Heart left ventricle (tissue), 16 donors: ENCODE results near the gene C1orf122. TPM values are rescaled to one million over a fixed set of nuclear protein-coding genes. Genes with fewer than 3 reads are reported as not detected.

ENCODE experiments used
- ATAC-seq, 4 donors: fragments of 200-7000 bp; cut with Tn5 transposase; one replicate each; pipeline ENCODE4 v1.9.1; 2020 to 2022; ENCODE audit warnings: moderate library complexity in 4 of 4, mild to moderate bottlenecking in 3 of 4, moderate number of reproducible peaks in 1 of 4
- DNase-seq, 5 donors: peaks; one replicate each; pipeline ENCODE4 v3.0.0-alpha.2; 2020
- H3K27ac ChIP-seq, 12 donors: fragments of 200-600 bp; sonication (generic) in 4 of 12; one replicate each; pipeline versions ENCODE4 v1.5.0 to v1.8.0; 2016 to 2022; ENCODE audit warnings: mild to moderate bottlenecking in 2 of 12
- H3K27me3 ChIP-seq, 9 donors: fragments of 200-600 bp; sonication (generic) in 2 of 9; one replicate each; pipeline versions ENCODE4 v1.5.1 to v1.8.0; 2016 to 2022; ENCODE audit warnings: mild to moderate bottlenecking in 3 of 9
- H3K36me3 ChIP-seq, 9 donors: fragments of 200-600 bp; sonication (generic) in 2 of 9; one replicate each; pipeline versions ENCODE4 v1.5.0 to v1.8.0; 2018 to 2022; ENCODE audit warnings: mild to moderate bottlenecking in 2 of 9
- H3K4me1 ChIP-seq, 12 donors: fragments of 200-600 bp; sonication (generic) in 4 of 12; one replicate each; pipeline versions ENCODE4 v1.5.0 to v1.8.0; 2016 to 2022; ENCODE audit warnings: mild to moderate bottlenecking in 3 of 12
- H3K4me3 ChIP-seq, 12 donors: fragments of 200-600 bp; sonication (generic) in 4 of 12; one replicate each; pipeline versions ENCODE4 v1.5.0 to v1.8.0; 2017 to 2022; ENCODE audit warnings: mild to moderate bottlenecking in 9 of 12, moderate library complexity in 4 of 12
- H3K9me3 ChIP-seq, 12 donors: fragments of 200-600 bp; sonication (generic) in 4 of 12; one replicate each; pipeline versions ENCODE4 v1.5.0 to v1.8.0; 2016 to 2022; ENCODE audit warnings: mild to moderate bottlenecking in 1 of 12
- POLR2A ChIP-seq, 2 donors: fragments of 450-650 bp; IDR thresholded peaks; one replicate each; pipeline ENCODE4 v1.6.1; 2017; ENCODE audit warnings: antibody characterized with exemption in 2 of 2, mild to moderate bottlenecking in 2 of 2, moderate library complexity in 2 of 2
- WGBS, 4 donors: extraction: QIAGEN DNeasy Blood & Tissue Kit in 2 of 4; methylation state at CpG; one replicate each; pipeline versions ENCODE4 v1.1.5 to v1.1.7; 2013 to 2018; 5-methylcytosine and 5-hydroxymethylcytosine counted together
- intact Hi-C, 10 donors: fragments of 100-400 bp; cut with DNase I; formaldehyde crosslinking; loops; one replicate each; pipeline versions ENCODE4 v1.11.1 to v1.14.2; 2022
- polyA plus RNA-seq, 2 donors: library from polyadenylated mRNA; stranded (reverse); fragments of 200-250 nt; gene quantifications; one replicate each; pipeline ENCODE4 v1.2.3, GENCODE V29; 2013
- total RNA-seq, 9 donors: library from RNA; depleted of rRNA in 2 of 9; stranded (reverse); fragments of >200 nt in 2 of 9; fragmentation: NEBNext Ultra II Directional in 3 of 9; extraction: Animal tissue kit (Norgen Biotek cat#: 25700) in 3 of 9; gene quantifications; one replicate each; pipeline versions ENCODE4 v1.1.0 to v1.2.4, GENCODE V29; 2016 to 2023
- TF ChIP-seq, protein P1 (sequence below), 12 donors: fragments of 200-600 bp; sonication (generic) in 4 of 12; IDR thresholded peaks; one replicate each; pipeline versions ENCODE4 v1.5.0 to v1.8.0; 2018 to 2022; ENCODE audit warnings: antibody characterized with exemption in 12 of 12, mild to moderate bottlenecking in 5 of 12
- donor health status: ischemic (EF 13 %, LVEDD 7.1; RV severe dilation, severe dysfunction).
- donor health status: healthy with polysubstance abuse.
- donor health status: DM: no; HTN: yes; CAD: no.
- donor health status: DM: no; HTN: no; CAD: no.
- donor health status: ischemic (EF 25% LVEDD 6.9; RV normal size, moderate dysfunction).
- donor health status: ischemic (EF 25% LVEDD 5.7; RV mildly dilated, moderate dysfunction).
- donor health status: healthy.
- donor health status: DM: yes; HTN: yes; CAD: no.
- donor health status: ischemic (EF 35%, LVEDD 5.7; RV mildly dilated, moderate dysfunction).
- donor health status: nonischemic (EF 11% LVEDD 7.7; RV severe dilation, severe dysfunction).
- donor health status: DM: yes; HTN: yes; CAD: no.
- donor health status: PGD.
- donor health status: ischemic (EF 29% LVEDD 5.4; RV normal size, mild dysfunction).
- donor health status: nonischemic (EF 23%, LVEDD 6.1; RV moderate dilation, normal function).

Gene C1orf122
- total and polyA plus RNA-seq, 11 donors = 29.1 to 93.0 (median 44.0) TPM

DNA sequence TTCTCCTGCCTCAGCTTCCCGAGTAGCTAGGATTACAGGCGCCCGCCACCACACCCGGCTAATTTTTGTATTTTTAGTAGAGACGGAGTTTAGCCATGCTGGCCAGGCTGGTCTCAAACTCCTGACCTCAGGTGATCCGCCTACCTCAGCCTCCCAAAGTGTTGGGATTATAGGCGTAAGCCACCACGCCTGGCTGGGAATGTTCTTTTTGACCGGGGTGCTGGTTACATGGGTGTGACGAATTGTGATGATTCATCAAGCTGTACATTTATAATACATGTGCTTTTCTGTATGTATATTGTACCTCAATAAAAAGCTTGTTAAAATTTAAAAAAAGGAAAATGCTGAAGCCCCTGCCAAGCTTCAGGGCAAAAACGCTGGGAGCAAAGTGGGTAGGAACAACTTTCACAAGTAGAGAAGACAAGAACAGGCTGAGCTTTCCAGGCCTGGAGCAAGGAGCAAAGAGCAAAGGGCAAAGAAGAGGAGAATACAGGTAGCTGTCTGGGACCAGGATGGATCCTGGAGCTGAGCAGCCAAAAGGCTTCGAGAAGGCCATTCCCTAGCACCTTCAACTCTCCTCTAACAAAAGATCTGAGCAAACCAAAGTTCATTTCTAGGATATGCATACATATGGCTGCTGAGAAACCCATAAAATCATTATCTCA is 21.0 kb downstream of the C1orf122 start:
- intact Hi-C loops = no loop called here
- H3K9me3 ChIP-seq = no peaks in the 10 kb centered on the region
- DNase-seq (no peak), ATAC-seq (no peak)
- TF ChIP-seq POLR2A (IDR thresholded peaks at IDR 0.05) = no peak
- TF ChIP-seq, protein P1, sequence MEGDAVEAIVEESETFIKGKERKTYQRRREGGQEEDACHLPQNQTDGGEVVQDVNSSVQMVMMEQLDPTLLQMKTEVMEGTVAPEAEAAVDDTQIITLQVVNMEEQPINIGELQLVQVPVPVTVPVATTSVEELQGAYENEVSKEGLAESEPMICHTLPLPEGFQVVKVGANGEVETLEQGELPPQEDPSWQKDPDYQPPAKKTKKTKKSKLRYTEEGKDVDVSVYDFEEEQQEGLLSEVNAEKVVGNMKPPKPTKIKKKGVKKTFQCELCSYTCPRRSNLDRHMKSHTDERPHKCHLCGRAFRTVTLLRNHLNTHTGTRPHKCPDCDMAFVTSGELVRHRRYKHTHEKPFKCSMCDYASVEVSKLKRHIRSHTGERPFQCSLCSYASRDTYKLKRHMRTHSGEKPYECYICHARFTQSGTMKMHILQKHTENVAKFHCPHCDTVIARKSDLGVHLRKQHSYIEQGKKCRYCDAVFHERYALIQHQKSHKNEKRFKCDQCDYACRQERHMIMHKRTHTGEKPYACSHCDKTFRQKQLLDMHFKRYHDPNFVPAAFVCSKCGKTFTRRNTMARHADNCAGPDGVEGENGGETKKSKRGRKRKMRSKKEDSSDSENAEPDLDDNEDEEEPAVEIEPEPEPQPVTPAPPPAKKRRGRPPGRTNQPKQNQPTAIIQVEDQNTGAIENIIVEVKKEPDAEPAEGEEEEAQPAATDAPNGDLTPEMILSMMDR (IDR thresholded peaks at IDR 0.05) = no peak
- H3K4me1 ChIP-seq = peaks cover 0 to 19% (median 0%) of the 10 kb centered on the region in 12 donors
- H3K36me3 ChIP-seq = peaks cover 0 to 91% (median 75%) of the 10 kb centered on the region in 9 donors
- WGBS, 4 donors = 95 to 97% (median 96%) methylated on average over 12 of the region's 12 CpGs
- no peak overlapping the region for H3K27ac ChIP-seq
- H3K27me3 ChIP-seq = no peaks in the 10 kb centered on the region
- H3K4me3 ChIP-seq = no peak overlapping the region

DNA sequence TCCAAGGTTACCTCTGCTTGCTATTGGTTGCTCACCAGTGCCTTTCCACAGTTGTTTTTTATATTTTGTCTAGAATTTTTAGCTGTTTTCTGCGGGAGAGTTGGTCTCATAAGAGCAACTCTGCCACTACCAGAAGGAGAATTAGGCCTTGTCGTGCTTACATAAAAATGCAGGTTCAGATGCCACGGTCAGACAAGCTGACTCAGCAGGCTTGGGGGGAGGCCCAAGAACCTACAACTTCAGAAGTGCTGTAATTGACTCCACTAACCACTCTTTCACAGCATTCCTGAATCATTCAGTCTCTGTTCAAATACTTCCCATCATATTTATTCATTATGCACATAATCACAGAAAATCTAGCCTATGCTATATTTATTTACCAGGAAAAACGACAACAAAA is 23.5 kb downstream of the C1orf122 start:
- 95% methylated on average over 4 of the region's 4 CpGs for WGBS, 4 donors
- peaks cover 0 to 98% (median 93%) of the 10 kb centered on the region in 9 donors for H3K36me3 ChIP-seq
- no peaks in the 10 kb centered on the region for H3K9me3 ChIP-seq
- TF ChIP-seq POLR2A (IDR thresholded peaks at IDR 0.05) = no peak
- TF ChIP-seq, protein P1 (IDR thresholded peaks at IDR 0.05) = no peak
- H3K4me1 ChIP-seq = peaks cover 0 to 3% (median 0%) of the 10 kb centered on the region in 12 donors
- H3K27me3 ChIP-seq = no peaks in the 10 kb centered on the region
- DNase-seq (no peak), ATAC-seq (no peak)
- H3K4me3 ChIP-seq = no peak overlapping the region
- intact Hi-C loops = no loop called here
- no peak overlapping the region for H3K27ac ChIP-seq

DNA sequence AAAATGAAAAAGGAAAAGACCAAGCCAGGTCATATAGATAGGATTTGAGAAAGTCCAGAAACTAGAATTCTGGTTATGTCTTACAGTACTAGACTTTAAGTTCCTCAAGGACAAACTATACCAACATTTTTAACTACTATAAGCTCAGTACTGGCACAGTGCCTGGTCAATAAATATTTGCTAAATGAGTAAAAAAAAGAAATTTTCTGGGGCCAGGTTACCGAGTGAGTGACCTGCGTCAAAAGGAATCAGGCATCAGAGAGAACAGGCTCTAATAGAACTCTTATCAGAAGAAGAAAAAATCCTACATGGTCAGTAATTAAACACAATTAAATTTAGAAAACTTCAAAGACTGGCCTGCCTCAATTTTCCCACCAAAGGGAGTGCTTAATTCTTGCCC is 24.2 kb downstream of the C1orf122 start:
- intact Hi-C loops = no loop called here
- Histone ChIP-seq H3K9me3 (no peaks in the 10 kb centered on the region), H3K27ac (no peak overlapping the region), H3K4me1 (no peaks in the 10 kb centered on the region), H3K36me3 (peaks cover 0 to 98% (median 95%) of the 10 kb centered on the region in 9 donors), H3K4me3 (no peak overlapping the region), H3K27me3 (no peaks in the 10 kb centered on the region)
- TF ChIP-seq, protein P1 (IDR thresholded peaks at IDR 0.05) = no peak
- TF ChIP-seq POLR2A (IDR thresholded peaks at IDR 0.05) = no peak
- ATAC-seq = no peak
- DNase-seq = no peak
- 86 to 97% (median 94%) methylated on average over 2 of the region's 2 CpGs for WGBS, 4 donors

DNA sequence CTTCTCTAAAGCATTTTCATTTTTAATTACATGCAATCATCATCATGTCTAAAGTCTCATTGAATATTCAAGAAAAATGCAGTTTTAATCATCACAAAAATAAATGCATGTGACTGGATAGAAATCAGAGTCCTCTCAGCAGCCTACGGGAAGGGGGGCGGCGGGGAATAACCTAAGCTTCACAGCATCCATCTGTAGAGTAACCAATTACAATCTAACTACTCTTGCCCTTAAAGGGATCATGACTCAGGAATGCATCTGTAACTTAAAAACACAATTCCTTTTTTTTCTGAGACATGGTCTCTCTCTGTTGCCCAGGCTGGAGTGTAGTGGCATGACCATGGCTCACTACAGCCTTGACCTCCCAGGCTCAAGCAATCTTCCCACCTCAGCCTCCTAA is 29.2 kb downstream of the C1orf122 start:
- Histone ChIP-seq H3K27me3 (no peaks in the 10 kb centered on the region), H3K36me3 (peaks cover 0 to 93% (median 82%) of the 10 kb centered on the region in 9 donors), H3K27ac (no peak overlapping the region), H3K4me3 (no peak overlapping the region), H3K9me3 (no peaks in the 10 kb centered on the region), H3K4me1 (peaks cover 0 to 5% (median 0%) of the 10 kb centered on the region in 12 donors)
- no peak for ATAC-seq
- DNase-seq = no peak
- 58 to 96% (median 87%) methylated on average over 3 of the region's 3 CpGs for WGBS, 4 donors
- TF ChIP-seq POLR2A (IDR thresholded peaks at IDR 0.05) = no peak
- intact Hi-C loops = no loop called here

DNA sequence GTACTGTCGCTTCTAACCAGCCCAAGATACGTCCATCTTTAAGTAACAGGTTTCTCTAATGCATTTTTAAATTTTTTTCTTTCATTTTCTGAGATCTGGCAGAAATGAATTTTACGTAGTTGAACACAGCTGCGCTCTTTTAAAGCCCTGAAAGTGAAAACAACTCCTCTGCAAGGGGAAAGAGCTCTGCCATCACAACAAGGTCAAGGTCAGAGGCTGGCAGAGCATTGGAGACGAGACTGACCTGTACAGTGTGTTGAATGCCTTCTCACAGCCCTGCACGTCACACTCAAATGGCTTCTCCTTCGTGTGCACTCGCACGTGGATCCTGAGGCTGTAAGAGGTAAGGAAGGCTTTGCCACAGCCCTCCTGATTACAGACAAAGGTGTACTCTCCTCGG is 32.1 kb downstream of the C1orf122 start:
- no peak overlapping the region for H3K27ac ChIP-seq
- no peaks in the 10 kb centered on the region for H3K9me3 ChIP-seq
- no peak overlapping the region for H3K4me3 ChIP-seq
- TF ChIP-seq POLR2A (IDR thresholded peaks at IDR 0.05) = no peak
- TF ChIP-seq, protein P1 (IDR thresholded peaks at IDR 0.05) = no peak
- no peaks in the 10 kb centered on the region for H3K27me3 ChIP-seq
- H3K4me1 ChIP-seq = peaks cover 0 to 12% (median 0%) of the 10 kb centered on the region in 12 donors
- no peak for ATAC-seq
- H3K36me3 ChIP-seq = peaks cover 0 to 67% (median 57%) of the 10 kb centered on the region in 9 donors
- DNase-seq = no peak
- WGBS, 4 donors = 82 to 90% (median 85%) methylated on average over 10 of the region's 10 CpGs
- intact Hi-C loops = no loop called here
